Skin of body (tissue), 2 donors: ENCODE data around the gene BPI. TPM values are rescaled to one million over a fixed set of nuclear protein-coding genes. Genes with fewer than 3 reads are reported as not detected.
"Not testable (repeated sequence)": the region's sequence is repeated elsewhere in the genome, so short reads cannot be mapped to it uniquely, and the experiment has no call there.

Source experiments
- DNase-seq: peaks from one replicate; lab custom pipeline; 2025; lab: John Stamatoyannopoulos, UW
- total RNA-seq: library from RNA; depleted of rRNA; stranded (reverse); fragments of >200 nt; gene quantifications from one replicate; pipeline ENCODE4 v1.2.3, GENCODE V29; 2014

Gene BPI
- total RNA-seq, 1 donor from 2014 or later = 7.9 TPM

GRCh38 chr20:38357653-38358207 is 53.8 kb downstream of the BPI start:
- DNase-seq = no peak

- DNase-seq = no peak
These were observed 54.6 kb downstream of the BPI start for GRCh38 chr20:38358556-38358955.

- no peak for DNase-seq
These were observed 59.2 kb downstream of the BPI start for GRCh38 chr20:38363004-38363747.

- no peak for DNase-seq
These were observed 65.4 kb downstream of the BPI start for GRCh38 chr20:38369389-38369788.

GRCh38 chr20:38372806-38373205 is 68.8 kb downstream of the BPI start:
- DNase-seq = no peak

- no peak for DNase-seq
These were observed 69.4 kb downstream of the BPI start for GRCh38 chr20:38373231-38373867.

- no peak for DNase-seq
These were observed 69.9 kb downstream of the BPI start for GRCh38 chr20:38373898-38374297.

- no peak for DNase-seq
These were observed 73.2 kb downstream of the BPI start for GRCh38 chr20:38377039-38377685.

GRCh38 chr20:38377838-38378237 is 73.9 kb downstream of the BPI start:
- not testable (repeated sequence) for DNase-seq

GRCh38 chr20:38383147-38383546 is 79.2 kb downstream of the BPI start:
- no peak for DNase-seq

- DNase-seq = no peak
These were observed 82.0 kb downstream of the BPI start for GRCh38 chr20:38386004-38386403.

- no peak for DNase-seq
These were observed 82.9 kb downstream of the BPI start for GRCh38 chr20:38386851-38387250.

Other genes with a start within 250 kb of the BPI start
- gene TGM2, start 138.9 kb upstream of the BPI start, total RNA-seq = 4.8 TPM
- gene KIAA1755, start 43.4 kb upstream of the BPI start, total RNA-seq = 1.3 TPM
- gene LBP, start 42.3 kb downstream of the BPI start, total RNA-seq = 0.30 TPM
- gene SNHG17, start 131.2 kb downstream of the BPI start, total RNA-seq = 15.2 TPM
- gene RALGAPB, start 168.7 kb downstream of the BPI start, total RNA-seq = 36.1 TPM